Endothelial cell of umbilical vein (primary cell): ENCODE measurements around the gene CPSF4. TPM values are rescaled to one million over a fixed set of nuclear protein-coding genes. Genes with fewer than 3 reads are reported as not detected.
A peak's percentile ranks its signal among the peaks of the same experiment; 100 is the strongest.
"Not testable (repeated sequence)": the region's sequence is repeated elsewhere in the genome, so short reads cannot be mapped to it uniquely, and the experiment has no call there.

Experiments
- BruUV-seq: library from RNA; stranded (reverse); fragments of 400-500 nt; replicated peaks from 2 replicates; lab custom pipeline; 2021; lab: Mats Ljungman, UMichigan
- CTCF ChIA-PET: fragments of 300-600, 350-600 bp; sonication (Branson Sonifier 250); formaldehyde crosslinking; loops from one replicate; lab custom pipeline; 2021; ENCODE audit warnings: antibody characterized with exemption, inconsistent platforms; lab: Charles Lee
- POLR2A ChIA-PET: fragments of 300-600, 350-600 bp; sonication (Branson Sonifier 250); formaldehyde crosslinking; loops from one replicate; lab custom pipeline; 2021; ENCODE audit warnings: antibody characterized with exemption, inconsistent platforms; lab: Charles Lee
- DNase-seq: peaks from one replicate; pipeline ENCODE4 v3.0.0-alpha.2; 2011; ENCODE audit warnings: low read depth, low spot score
- FAIRE-seq: peaks from 2 replicates; lab custom pipeline; 2011; peaks lifted over from hg19 to GRCh38; lab: Jason Lieb, UNC
- H2AFZ ChIP-seq: 2 replicates; pipeline ENCODE4 v1.6.0; 2012; ENCODE audit warnings: low read depth, low read length, control low read depth, inconsistent platforms
- H3K27ac ChIP-seq: 2 replicates; pipeline ENCODE4 v1.5.1; 2011; ENCODE audit warnings: low read depth, mild to moderate bottlenecking, control low read depth, low read length, moderate library complexity; ENCODE audit not compliant: insufficient read depth
- H3K27me3 ChIP-seq, 2 experiments: 2 replicates each; pipeline versions ENCODE4 v1.6.0 to v1.6.1; 2011; ENCODE audit warnings: low read length in 2 of 2, mixed read lengths in 1 of 2; ENCODE audit not compliant: control insufficient read depth in 2 of 2, insufficient read depth in 2 of 2
- H3K36me3 ChIP-seq, 2 experiments: 2 replicates in 1 of 2; 3 replicates in 1 of 2; pipeline ENCODE4 v1.5.1; 2011; ENCODE audit warnings: low read length in 2 of 2, mild to moderate bottlenecking in 1 of 2, moderate library complexity in 1 of 2; ENCODE audit not compliant: control insufficient read depth in 2 of 2, insufficient read depth in 2 of 2; ENCODE audit errors: extremely low read depth in 1 of 2
- H3K4me1 ChIP-seq: 3 replicates; pipeline ENCODE4 v1.5.1; 2011; ENCODE audit warnings: mild to moderate bottlenecking, low read length; ENCODE audit not compliant: control insufficient read depth, insufficient read depth; ENCODE audit errors: extremely low read depth
- H3K4me2 ChIP-seq: 2 replicates; pipeline ENCODE4 v1.6.1; 2011; ENCODE audit warnings: low read length, control low read depth, mixed read lengths; ENCODE audit not compliant: insufficient read depth
- H3K4me3 ChIP-seq, 3 experiments: fragments of 200-600 bp in 1 of 3; sonication (generic), shearing (Covaris generic) in 1 of 3; replicated peaks in 1 of 3; 2 replicates each; pipeline ENCODE4 v1.5.1; 2011 to 2016; ENCODE audit warnings: control low read depth in 3 of 3, low read length in 3 of 3, mild to moderate bottlenecking in 2 of 3, inconsistent platforms in 1 of 3, low read depth in 1 of 3, moderate library complexity in 1 of 3; ENCODE audit not compliant: insufficient read depth in 1 of 3
- H3K79me2 ChIP-seq: 2 replicates; pipeline ENCODE4 v1.6.0; 2012; ENCODE audit warnings: low read length, inconsistent platforms; ENCODE audit not compliant: control insufficient read depth, insufficient read depth
- H3K9ac ChIP-seq: replicated peaks from 2 replicates; pipeline ENCODE3; 2011; ENCODE audit warnings: low read length, control low read depth; ENCODE audit not compliant: insufficient read depth; ENCODE audit errors: extremely low read depth
- H3K9me1 ChIP-seq: replicated peaks from 3 replicates; pipeline ENCODE4 v1.6.0; 2011; ENCODE audit warnings: mild to moderate bottlenecking, low read length; ENCODE audit not compliant: control insufficient read depth, insufficient read depth; ENCODE audit errors: extremely low read depth
- H3K9me3 ChIP-seq: replicated peaks from 2 replicates; pipeline ENCODE4 v1.5.1; 2012; ENCODE audit warnings: low read length, inconsistent platforms; ENCODE audit not compliant: control insufficient read depth, insufficient read depth
- H4K20me1 ChIP-seq: replicated peaks from 2 replicates; pipeline ENCODE3; 2011; ENCODE audit warnings: mild to moderate bottlenecking, low read length; ENCODE audit not compliant: control insufficient read depth, insufficient read depth; ENCODE audit errors: extremely low read depth
- CTCF ChIP-seq, 2 donors: IDR thresholded peaks; 1 replicate in 1 of 2; 2 replicates in 1 of 2; pipeline ENCODE4 v1.5.1; 2011; ENCODE audit warnings: low read length in 2 of 2, mild to moderate bottlenecking in 2 of 2, moderate library complexity in 2 of 2, control low read depth in 1 of 2, inconsistent platforms in 1 of 2, low read depth in 1 of 2; ENCODE audit not compliant: insufficient read depth in 1 of 2; ENCODE audit errors: extremely low read depth in 1 of 2
- EZH2 ChIP-seq: IDR thresholded peaks from 2 replicates; pipeline ENCODE4 v1.6.1; 2012; ENCODE audit warnings: borderline replicate concordance, low read depth, mild to moderate bottlenecking, moderate library complexity, low read length, inconsistent platforms; ENCODE audit not compliant: severe bottlenecking
- GATA2 ChIP-seq: IDR thresholded peaks from 2 replicates; pipeline ENCODE4 v1.7.0; 2011; ENCODE audit warnings: low read depth, mild to moderate bottlenecking, moderate library complexity, mixed read lengths, low read length; ENCODE audit not compliant: insufficient read length, insufficient read depth
- JUN ChIP-seq: IDR thresholded peaks from 2 replicates; pipeline ENCODE4 v1.6.1; 2011; ENCODE audit warnings: borderline replicate concordance, low read depth; ENCODE audit not compliant: insufficient read length, insufficient read depth
- MAX ChIP-seq: IDR thresholded peaks from 2 replicates; pipeline ENCODE4 v1.6.1; 2011; ENCODE audit not compliant: insufficient read depth, insufficient read length
- MYC ChIP-seq: IDR thresholded peaks from one replicate; pipeline ENCODE4 v1.6.1; 2011; ENCODE audit warnings: mild to moderate bottlenecking, low read depth, low read length
- POLR2A ChIP-seq: IDR thresholded peaks from 2 replicates; pipeline ENCODE4 v1.6.1; 2012; ENCODE audit warnings: low read depth, mild to moderate bottlenecking, control low read depth, low read length
- POLR2AphosphoS5 ChIP-seq: IDR thresholded peaks from 2 replicates; pipeline ENCODE4 v1.6.1; 2012; ENCODE audit warnings: low read depth, mild to moderate bottlenecking, control low read depth, low read length, moderate library complexity; ENCODE audit not compliant: insufficient read depth
- dilution Hi-C: fragments of 300-500 bp; cut with MboI; formaldehyde crosslinking; loops from one replicate; pipeline ENCODE4 v1.15.0; 2019; ENCODE audit warnings: low sequenced_read_pairs; ENCODE audit not compliant: extremely low pct_ligation_motif_present
- intact Hi-C: fragments of 100-400 bp; cut with micrococcal nuclease; formaldehyde crosslinking; loops from one replicate; pipeline ENCODE4 v1.10.0; 2022
- polyA plus RNA-seq, 4 experiments: library from polyadenylated mRNA; depleted of rRNA in 3 of 4; stranded (reverse) in 3 of 4; unstranded in 1 of 4; fragments of >200 nt; gene quantifications; 2 replicates each; pipeline versions ENCODE4 v1.2.1 to v1.2.3, GENCODE V29; 2011 to 2012; ENCODE audit warnings: missing spikeins in 1 of 4
- total RNA-seq: library from RNA; stranded (reverse); gene quantifications from 2 replicates; pipeline ENCODE4 v1.2.3, GENCODE V29; 2021

Gene CPSF4
- total and polyA plus RNA-seq, 2 donors (not counting 3 experiments of a cell fraction or from before 2014, with no cell fraction given): 51.5 to 53.0 TPM

GRCh38 chr7:99415513-99416127 is 23.1 kb upstream of the CPSF4 start:
- H3K9me3 ChIP-seq, H3K4me3 ChIP-seq, H3K9me1 ChIP-seq, H4K20me1 ChIP-seq, H3K79me2 ChIP-seq, H3K27me3 ChIP-seq, H3K9ac ChIP-seq, H3K4me1 ChIP-seq, H3K4me2 ChIP-seq, dilution Hi-C loops, H2AFZ ChIP-seq, BruUV-seq, H3K27ac ChIP-seq: not testable (repeated sequence)
- peaks cover 10 to 39% of the 10 kb centered on the region in 2 experiments for H3K36me3 ChIP-seq
- intact Hi-C loops: loop anchor here (1.0 kb wide), 1 partner anchor 50 kb away; no protein-coding TSS in a partner anchor
- peak; percentile 54 to 59 for TF ChIP-seq CTCF (IDR thresholded peaks at IDR 0.05; ENCODE audit: extremely low read depth in 1 of 2, insufficient read depth in 1 of 2, low read depth in 1 of 2, low read length in 2 of 2)
- DNase-seq: peak; percentile 57
- ChIA-PET POLR2A (interaction anchor here (0.6 kb wide), 1 partner anchor 32 kb away, joined by 6 read pairs; no protein-coding TSS in a partner anchor), CTCF (interaction anchor here (0.6 to 1.2 kb wide), 6 partner anchors 23 to 56 kb away, joined by 3 to 4 read pairs (median 4); partner anchors contain the start of genes CPSF4 and PTCD1)
- peak; percentile 80 for FAIRE-seq

GRCh38 chr7:99418260-99418659 is 20.5 kb upstream of the CPSF4 start:
- DNase-seq: no peak
- H3K4me3 ChIP-seq: no peak overlapping the region
- no peaks in the 10 kb centered on the region for H3K9me1 ChIP-seq
- no peak for FAIRE-seq
- H3K27me3 ChIP-seq: no peaks in the 10 kb centered on the region
- BruUV-seq: no TSS peak
- no peak overlapping the region for H3K27ac ChIP-seq
- no peak overlapping the region for H3K4me2 ChIP-seq
- ChIA-PET CTCF (no interaction called here), POLR2A (no interaction called here)
- H2AFZ ChIP-seq: no peak overlapping the region
- H3K9ac ChIP-seq: no peak overlapping the region
- peaks cover 2% of the 10 kb centered on the region for H3K79me2 ChIP-seq
- H3K9me3 ChIP-seq: no peaks in the 10 kb centered on the region
- no peak for TF ChIP-seq POLR2AphosphoS5
- no peak for TF ChIP-seq MAX
- no peak for TF ChIP-seq EZH2
- no peak for TF ChIP-seq MYC
- no peak for TF ChIP-seq CTCF (IDR thresholded peaks at IDR 0.05; ENCODE audit: extremely low read depth in 1 of 2, insufficient read depth in 1 of 2, low read depth in 1 of 2, low read length in 2 of 2)
- TF ChIP-seq POLR2A: no peak
- no peak for TF ChIP-seq JUN
- TF ChIP-seq GATA2: no peak
- peaks cover 3% of the 10 kb centered on the region for H4K20me1 ChIP-seq
- no peaks in the 10 kb centered on the region for H3K4me1 ChIP-seq
- dilution Hi-C loops: no loop called here
- H3K36me3 ChIP-seq: peaks cover 9 to 32% of the 10 kb centered on the region in 2 experiments
- intact Hi-C loops: no loop called here
